ENCODE data around the gene DNTTIP2. TPM values are rescaled to one million over a fixed set of nuclear protein-coding genes. Genes with fewer than 3 reads are reported as not detected.

DNTTIP2 gene
- total RNA-seq, 1 experiment from 2014 or later = 101 TPM

GRCh38 chr1:93827128-93827527, 51.9 kb downstream of the DNTTIP2 start:
- Mint-ChIP-seq H3K27me3 (ENCODE audit: low read depth) (peaks cover 3% of the 10 kb centered on the region), H3K9me3 (peaks cover 20 to 24% of the 10 kb centered on the region in 2 experiments), H3K4me3 (no peak overlapping the region), H3K4me1 (peaks cover 33 to 53% of the 10 kb centered on the region in 2 experiments), H3K36me3 (ENCODE audit: insufficient read depth in 1 of 3, low read depth in 3 of 3) (peaks cover 24 to 28% (median 26%) of the 10 kb centered on the region in 3 experiments), H3K27ac (no peak overlapping the region)
- TF ChIP-seq CTCF (conservative IDR thresholded peaks at IDR 0.05) = no peak
- H3K4ac ChIP-seq (ENCODE audit: low read depth, low read length) = no peak overlapping the region
- no peak overlapping the region for H4K5ac ChIP-seq (ENCODE audit: insufficient read length, low read depth, low read length)
- no peaks in the 10 kb centered on the region for H3K27me3 ChIP-seq (ENCODE audit: insufficient read depth, low read length)
- no peak overlapping the region for H2BK120ac ChIP-seq (ENCODE audit: low read depth, low read length, poor library complexity, severe bottlenecking)
- no peak overlapping the region for H2AK5ac ChIP-seq (ENCODE audit: insufficient read length, low read length)
- H4K20me1 ChIP-seq (ENCODE audit: control insufficient read depth, insufficient read depth, insufficient read length) = no peaks in the 10 kb centered on the region
- H2BK5ac ChIP-seq (ENCODE audit: insufficient read length, low read length) = no peak overlapping the region
- H2BK15ac ChIP-seq (ENCODE audit: low read depth, low read length) = no peak overlapping the region
- no peak overlapping the region for H2AFZ ChIP-seq (ENCODE audit: low read length)
- H4K91ac ChIP-seq (ENCODE audit: insufficient read length, low read depth, low read length) = no peak overlapping the region
- no peak overlapping the region for H3K18ac ChIP-seq (ENCODE audit: insufficient read length, low read depth, low read length)
- H3K4me1 ChIP-seq (ENCODE audit: insufficient read depth, low read length) = peaks cover 6% of the 10 kb centered on the region
- DNase-seq = no peak
- no peak overlapping the region for H2BK12ac ChIP-seq (ENCODE audit: insufficient read length, low read depth, low read length)
- no peak overlapping the region for H4K8ac ChIP-seq (replicated peaks; ENCODE audit: insufficient read length, low read depth, low read length)
- H3K79me1 ChIP-seq (ENCODE audit: insufficient read depth, low read depth, low read length, poor library complexity, severe bottlenecking) = no peaks in the 10 kb centered on the region
- no peak overlapping the region for H3K23ac ChIP-seq (ENCODE audit: insufficient read length, low read depth, low read length)
- no peaks in the 10 kb centered on the region for H3K79me2 ChIP-seq (ENCODE audit: insufficient read depth, low read length)
- no peaks in the 10 kb centered on the region for H3K23me2 ChIP-seq (ENCODE audit: insufficient read length, low read depth, low read length, poor library complexity, severe bottlenecking)
- H3K56ac ChIP-seq (ENCODE audit: insufficient read length, low read depth, low read length) = no peak overlapping the region
- H3K9me3 ChIP-seq (ENCODE audit: control insufficient read depth, low read depth, low read length) = no peaks in the 10 kb centered on the region
- no peak overlapping the region for H3K4me2 ChIP-seq (ENCODE audit: insufficient read depth, insufficient read length, low read length)
- no CpG with 5 or more reads among the region's 1 CpG for WGBS (ENCODE audit: extremely low coverage, insufficient read length, low lambda C conversion rate)
- H3K27ac ChIP-seq (ENCODE audit: insufficient read length, low read depth, low read length) = no peak overlapping the region
- no peak overlapping the region for H2BK20ac ChIP-seq (ENCODE audit: low read depth, low read length, poor library complexity, severe bottlenecking)
- H3K9ac ChIP-seq (ENCODE audit: extremely low read depth, insufficient read length, low read length) = no peak overlapping the region
- H3T11ph ChIP-seq (ENCODE audit: low read length) = no peak overlapping the region
- H3K14ac ChIP-seq (ENCODE audit: insufficient read depth, low read length) = no peak overlapping the region

All from H9 (cell line).